NCI-H1105 treated with DMSO at 0.1 percent for 48 hours (cell line): ENCODE measurements around the gene MBNL3.

Experiments used
- DNase-seq: peaks from one replicate; lab custom pipeline; 2025; lab: John Stamatoyannopoulos, UW

Gene MBNL3

GRCh38 chrX:132488819-132489577 lies at the start of gene MBNL3:
MBNL3 (minus strand) TSS chrX:132489038; CDS start chrX:132439611, 49,427 bp downstream.
- peak; percentile 71 for DNase-seq

- DNase-seq = no peak
Observed at GRCh38 chrX:132533409-132533808, 44.6 kb upstream of the MBNL3 start.

- DNase-seq = no peak
Observed at GRCh38 chrX:132532913-132533312, 44.1 kb upstream of the MBNL3 start.

GRCh38 chrX:132532097-132532496 lies 43.3 kb upstream of the MBNL3 start:
- no peak for DNase-seq

GRCh38 chrX:132520792-132521191 lies 32.0 kb upstream of the MBNL3 start:
- DNase-seq = no peak

- DNase-seq = no peak
Observed at GRCh38 chrX:132520213-132520612, 31.4 kb upstream of the MBNL3 start.

GRCh38 chrX:132518401-132518800 lies 29.6 kb upstream of the MBNL3 start:
- no peak for DNase-seq

- no peak for DNase-seq
Observed at GRCh38 chrX:132508834-132509233, 20.0 kb upstream of the MBNL3 start.

- no peak for DNase-seq
Observed at GRCh38 chrX:132505116-132505515, 16.3 kb upstream of the MBNL3 start.

- DNase-seq = no peak
Observed at GRCh38 chrX:132504417-132504816, 15.6 kb upstream of the MBNL3 start.

GRCh38 chrX:132501606-132502005 lies 12.8 kb upstream of the MBNL3 start:
- DNase-seq = no peak

GRCh38 chrX:132497432-132497831 lies 8.6 kb upstream of the MBNL3 start:
- DNase-seq = no peak

- DNase-seq = no peak
Observed at GRCh38 chrX:132493095-132493494, 4.3 kb upstream of the MBNL3 start.

- DNase-seq = peak; percentile 24
Observed at GRCh38 chrX:132491191-132491590, 2.4 kb upstream of the MBNL3 start.

GRCh38 chrX:132489578-132490419 lies 961 bp upstream of the MBNL3 start:
- DNase-seq = peak; percentile 52

GRCh38 chrX:132488180-132488705 lies 595 bp downstream of the MBNL3 start:
- peak; percentile 44 for DNase-seq

GRCh38 chrX:132486599-132487178 lies 2.1 kb downstream of the MBNL3 start:
- no peak for DNase-seq

- no peak for DNase-seq
Observed at GRCh38 chrX:132483951-132484350, 4.9 kb downstream of the MBNL3 start.

GRCh38 chrX:132483488-132483887 lies 5.3 kb downstream of the MBNL3 start:
- peak; percentile 25 for DNase-seq

- no peak for DNase-seq
Observed at GRCh38 chrX:132482632-132483031, 6.2 kb downstream of the MBNL3 start.

- DNase-seq = no peak
Observed at GRCh38 chrX:132481449-132481848, 7.4 kb downstream of the MBNL3 start.

- peak; percentile 57 for DNase-seq
Observed at GRCh38 chrX:132480581-132481203, 8.1 kb downstream of the MBNL3 start.
